Measurements from ENCODE around the gene RET.

- TF ChIP-seq SOX5 (CRISPR knock-in tag; IDR thresholded peaks at IDR 0.05; ENCODE audit: borderline replicate concordance) (no peak), ELF1 (CRISPR knock-in tag; IDR thresholded peaks at IDR 0.05) (no peak), ZFX (CRISPR knock-in tag; IDR thresholded peaks at IDR 0.05; ENCODE audit: low read depth) (no peak), ATF7 (IDR thresholded peaks at IDR 0.05) (no peak), ATF7 (CRISPR knock-in tag; IDR thresholded peaks at IDR 0.05) (no peak), ZBTB4 (CRISPR knock-in tag; IDR thresholded peaks at IDR 0.05; ENCODE audit: borderline replicate concordance) (no peak), SMARCE1 (IDR thresholded peaks at IDR 0.05; ENCODE audit: borderline replicate concordance) (no peak)
Measured at GRCh38 chr10:43172645-43173044, 95.8 kb downstream of the RET start.

Data from HepG2 (cell line).